ENCODE data around the gene LRRC46.

DNA sequence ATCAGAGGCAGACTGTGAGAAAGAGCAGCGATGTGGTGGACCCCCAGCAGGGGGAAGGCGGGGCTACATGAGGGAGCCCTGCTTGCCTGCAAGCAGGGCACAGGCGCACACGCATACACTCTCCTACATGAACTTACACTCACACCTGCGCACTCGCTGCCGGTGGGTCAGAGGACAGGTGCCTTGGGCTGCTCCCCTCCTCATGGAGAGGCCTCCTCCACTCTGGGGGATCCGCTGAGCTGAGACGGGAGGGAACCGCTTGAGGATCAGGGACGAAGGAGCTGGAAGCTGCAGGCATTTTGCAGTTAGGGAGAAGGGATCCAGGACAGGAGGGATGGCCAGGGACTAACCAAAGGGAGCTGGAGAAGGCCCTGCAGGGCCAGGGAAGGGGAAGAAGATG, 24.0 kb upstream of the LRRC46 start:
- TF ChIP-seq, protein P1, sequence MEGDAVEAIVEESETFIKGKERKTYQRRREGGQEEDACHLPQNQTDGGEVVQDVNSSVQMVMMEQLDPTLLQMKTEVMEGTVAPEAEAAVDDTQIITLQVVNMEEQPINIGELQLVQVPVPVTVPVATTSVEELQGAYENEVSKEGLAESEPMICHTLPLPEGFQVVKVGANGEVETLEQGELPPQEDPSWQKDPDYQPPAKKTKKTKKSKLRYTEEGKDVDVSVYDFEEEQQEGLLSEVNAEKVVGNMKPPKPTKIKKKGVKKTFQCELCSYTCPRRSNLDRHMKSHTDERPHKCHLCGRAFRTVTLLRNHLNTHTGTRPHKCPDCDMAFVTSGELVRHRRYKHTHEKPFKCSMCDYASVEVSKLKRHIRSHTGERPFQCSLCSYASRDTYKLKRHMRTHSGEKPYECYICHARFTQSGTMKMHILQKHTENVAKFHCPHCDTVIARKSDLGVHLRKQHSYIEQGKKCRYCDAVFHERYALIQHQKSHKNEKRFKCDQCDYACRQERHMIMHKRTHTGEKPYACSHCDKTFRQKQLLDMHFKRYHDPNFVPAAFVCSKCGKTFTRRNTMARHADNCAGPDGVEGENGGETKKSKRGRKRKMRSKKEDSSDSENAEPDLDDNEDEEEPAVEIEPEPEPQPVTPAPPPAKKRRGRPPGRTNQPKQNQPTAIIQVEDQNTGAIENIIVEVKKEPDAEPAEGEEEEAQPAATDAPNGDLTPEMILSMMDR (IDR thresholded peaks at IDR 0.05): no peak
- TF ChIP-seq POLR2A (IDR thresholded peaks at IDR 0.05): no peak
